Smooth muscle cell (in vitro differentiated cells): ENCODE measurements around the gene TAF11. TPM values are rescaled to one million over a fixed set of nuclear protein-coding genes. Genes with fewer than 3 reads are reported as not detected.

Experiments used
- DNase-seq: peaks from one replicate; lab custom pipeline; 2025; ENCODE audit not compliant: unreplicated experiment; lab: John Stamatoyannopoulos, UW
- H2AFZ ChIP-seq: fragments of 200-600 bp; sonication (generic); 2 replicates; pipeline ENCODE4 v1.6.0; 2016; ENCODE audit warnings: antibody characterized with exemption, low read depth, mild to moderate bottlenecking
- H3F3A ChIP-seq: fragments of 200-600 bp; sonication (generic); 2 replicates; pipeline ENCODE4 v1.6.0; 2017; ENCODE audit warnings: antibody characterized with exemption, low read depth
- H3K27ac ChIP-seq: fragments of 200-600 bp; sonication (generic); 2 replicates; pipeline ENCODE4 v1.5.1; 2016; ENCODE audit warnings: low read depth, mild to moderate bottlenecking
- H3K27me3 ChIP-seq: fragments of 200-600 bp; sonication (generic); 2 replicates; pipeline ENCODE4 v1.6.1; 2016; ENCODE audit warnings: low read depth, mild to moderate bottlenecking
- H3K36me3 ChIP-seq: fragments of 200-600 bp; sonication (generic); 2 replicates; pipeline ENCODE4 v1.5.1; 2016; ENCODE audit warnings: low read depth
- H3K4me1 ChIP-seq: fragments of 200-600 bp; sonication (generic); 2 replicates; pipeline ENCODE4 v1.5.1; 2016; ENCODE audit warnings: low read depth
- H3K4me2 ChIP-seq: fragments of 200-600 bp; sonication (generic); 2 replicates; pipeline ENCODE4 v1.6.0; 2016; ENCODE audit warnings: mild to moderate bottlenecking
- H3K4me3 ChIP-seq: fragments of 200-600 bp; sonication (generic); 2 replicates; pipeline ENCODE4 v1.5.1; 2016; ENCODE audit warnings: mild to moderate bottlenecking
- H3K79me2 ChIP-seq: fragments of 200-600 bp; sonication (generic); 2 replicates; pipeline ENCODE4 v1.6.0; 2016; ENCODE audit warnings: low read depth, mild to moderate bottlenecking
- H3K9ac ChIP-seq: fragments of 200-600 bp; sonication (generic); 2 replicates; pipeline ENCODE4 v1.6.0; 2016; ENCODE audit warnings: low read depth
- H3K9me3 ChIP-seq: fragments of 200-600 bp; sonication (generic); replicated peaks from 2 replicates; pipeline ENCODE4 v1.5.1; 2016; ENCODE audit warnings: low read depth
- H4K20me1 ChIP-seq: fragments of 200-600 bp; sonication (generic); 2 replicates; pipeline ENCODE4 v1.6.0; 2016; ENCODE audit warnings: low read depth
- CTCF ChIP-seq: fragments of 200-600 bp; sonication (generic); IDR thresholded peaks from 2 replicates; pipeline ENCODE4 v1.5.1; 2017; ENCODE audit warnings: borderline replicate concordance, mild to moderate bottlenecking, antibody characterized with exemption; ENCODE audit not compliant: insufficient read depth, poor library complexity, severe bottlenecking
- WGBS: methylation state at CpG from one replicate; pipeline ENCODE4 v1.1.7; 2016; ENCODE audit warnings: low lambda C conversion rate; 5-methylcytosine and 5-hydroxymethylcytosine counted together
- polyA plus RNA-seq: library from polyadenylated mRNA; unstranded; fragments of >200 nt; fragmentation: Nextera tagmentation; extraction: Ambion mirVana; gene quantifications from 2 replicates; pipeline ENCODE4 v1.2.1, GENCODE V29; 2016
- total RNA-seq: library from RNA; depleted of rRNA; stranded (reverse); fragments of >200 nt; gene quantifications from 2 replicates; pipeline ENCODE4 v1.2.3, GENCODE V29; 2014

TAF11 gene
- total and polyA plus RNA-seq, 2 experiments from 2014 or later, result 17.2 to 35.3 TPM

GRCh38 chr6:34839666-34840352 lies 48.0 kb downstream of the TAF11 start:
- Histone ChIP-seq H3K4me2 (no peak overlapping the region), H2AFZ (no peak overlapping the region), H3K27ac (no peak overlapping the region), H4K20me1 (no peaks in the 10 kb centered on the region), H3K4me3 (no peak overlapping the region), H3K79me2 (no peaks in the 10 kb centered on the region), H3K36me3 (no peaks in the 10 kb centered on the region), H3K4me1 (no peaks in the 10 kb centered on the region), H3K27me3 (no peaks in the 10 kb centered on the region), H3K9ac (no peak overlapping the region), H3F3A (no peaks in the 10 kb centered on the region), H3K9me3 (no peaks in the 10 kb centered on the region)
- no peak for DNase-seq
- 96% methylated on average over 15 of the region's 15 CpGs for WGBS
- no peak for TF ChIP-seq CTCF

GRCh38 chr6:34837528-34837927 lies 50.3 kb downstream of the TAF11 start:
- DNase-seq, result no peak
- Histone ChIP-seq H2AFZ (no peak overlapping the region), H4K20me1 (no peaks in the 10 kb centered on the region), H3F3A (no peaks in the 10 kb centered on the region), H3K9ac (no peak overlapping the region), H3K4me3 (no peak overlapping the region), H3K9me3 (no peaks in the 10 kb centered on the region), H3K27ac (no peak overlapping the region), H3K36me3 (no peaks in the 10 kb centered on the region), H3K4me1 (no peaks in the 10 kb centered on the region), H3K4me2 (no peak overlapping the region), H3K27me3 (no peaks in the 10 kb centered on the region), H3K79me2 (no peaks in the 10 kb centered on the region)
- TF ChIP-seq CTCF, result no peak

GRCh38 chr6:34836451-34836850 lies 51.4 kb downstream of the TAF11 start:
- Histone ChIP-seq H3K27me3 (no peaks in the 10 kb centered on the region), H3K36me3 (no peaks in the 10 kb centered on the region)

More at GRCh38 chr6:34836451-34836850, 51.4 kb downstream of the TAF11 start:
- Histone ChIP-seq H3K9ac (no peak overlapping the region), H2AFZ (no peak overlapping the region), H3K4me1 (no peaks in the 10 kb centered on the region), H3K4me3 (no peak overlapping the region), H3K4me2 (no peak overlapping the region), H3K79me2 (no peaks in the 10 kb centered on the region), H3K27ac (no peak overlapping the region), H3K9me3 (no peaks in the 10 kb centered on the region), H3F3A (no peaks in the 10 kb centered on the region), H4K20me1 (no peaks in the 10 kb centered on the region)
- WGBS, result 70% methylated on average over 2 of the region's 2 CpGs
- no peak for TF ChIP-seq CTCF
- DNase-seq, result no peak
